HUES64 (cell line): ENCODE measurements around the gene BAZ1A.

Experiments
- H3K27ac ChIP-seq: 2 replicates; pipeline ENCODE4 v1.7.0; 2013; ENCODE audit warnings: low read depth, low read length, inconsistent platforms
- H3K27me3 ChIP-seq: 2 replicates; pipeline ENCODE4 v1.6.1; 2013; ENCODE audit warnings: mild to moderate bottlenecking, low read length; ENCODE audit not compliant: insufficient read depth
- H3K36me3 ChIP-seq: 2 replicates; pipeline ENCODE4 v1.6.1; 2013; ENCODE audit warnings: mild to moderate bottlenecking, low read length; ENCODE audit not compliant: insufficient read depth
- H3K4me1 ChIP-seq: 2 replicates; pipeline ENCODE4 v1.6.1; 2013; ENCODE audit warnings: mild to moderate bottlenecking, low read length, moderate library complexity; ENCODE audit not compliant: insufficient read depth
- H3K4me3 ChIP-seq: 2 replicates; pipeline ENCODE4 v1.5.1; 2013; ENCODE audit warnings: mild to moderate bottlenecking, low read length, moderate library complexity
- H3K9ac ChIP-seq: 2 replicates; pipeline ENCODE4 v1.6.1; 2013; ENCODE audit warnings: mild to moderate bottlenecking, low read depth, low read length
- H3K9me3 ChIP-seq: 2 replicates; pipeline ENCODE4 v1.6.1; 2013; ENCODE audit warnings: low read depth, low read length; ENCODE audit not compliant: insufficient read depth
- WGBS: fragments of 150-250, 120-280 bp; methylation state at CpG from one replicate; pipeline ENCODE4 v1.1.7; 2013; ENCODE audit warnings: missing lambda C conversion rate; 5-methylcytosine and 5-hydroxymethylcytosine counted together

Gene BAZ1A

DNA sequence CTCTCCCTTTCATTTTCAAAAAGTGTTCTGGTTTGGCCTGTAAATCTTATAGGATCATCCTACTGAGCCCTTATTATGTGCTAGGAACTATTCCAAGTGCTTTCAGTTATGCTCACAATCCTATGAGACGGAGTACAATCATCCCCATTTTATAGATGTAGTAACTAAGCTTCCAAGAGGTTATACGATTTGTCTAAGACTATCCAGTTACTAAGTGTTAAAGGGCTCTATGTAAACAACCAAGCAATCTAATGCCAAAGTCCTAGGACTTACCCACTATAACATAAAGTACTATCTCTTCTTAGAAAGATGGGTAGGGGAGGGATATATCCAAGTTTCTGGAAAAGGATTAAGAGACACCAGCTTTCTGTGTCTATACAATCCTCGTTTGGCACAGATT is 167.4 kb downstream of the BAZ1A start:
- H3K9ac ChIP-seq = no peak overlapping the region
- H3K27ac ChIP-seq = no peak overlapping the region
- no peaks in the 10 kb centered on the region for H3K27me3 ChIP-seq
- H3K4me3 ChIP-seq = no peak overlapping the region
- WGBS = 86% methylated on average over 1 of the region's 3 CpGs
- peaks cover 21% of the 10 kb centered on the region for H3K36me3 ChIP-seq
- H3K4me1 ChIP-seq = no peaks in the 10 kb centered on the region
- no peaks in the 10 kb centered on the region for H3K9me3 ChIP-seq
